GM13977 (cell line): ENCODE results near the gene TP73.

Experiments
- DNase-seq: peaks from one replicate; pipeline ENCODE4 v3.0.0; 2012; ENCODE audit warnings: low spot score
- CTCF ChIP-seq: IDR thresholded peaks from 2 replicates; pipeline ENCODE4 v1.5.1; 2012; ENCODE audit warnings: mild to moderate bottlenecking, control low read depth; ENCODE audit not compliant: insufficient read depth; ENCODE audit errors: extremely low read depth, missing control alignments
- in situ Hi-C: fragments of 300-500 bp; cut with MboI; formaldehyde crosslinking; loops from one replicate; pipeline ENCODE4 v1.12.0; 2022; ENCODE audit warnings: low sequenced_read_pairs, low pct_unique_long_range_greater_than_20kb, mixed read lengths, inconsistent platforms; ENCODE audit not compliant: unreplicated experiment

The TP73 gene

GRCh38 chr1:3693321-3693720, 41.0 kb downstream of the TP73 start:
- in situ Hi-C loops: no loop called here
- no peak for DNase-seq
- no peak for TF ChIP-seq CTCF

GRCh38 chr1:3695326-3696217, 43.3 kb downstream of the TP73 start:
- peak; percentile 79 for TF ChIP-seq CTCF
- peak; percentile 84 for DNase-seq
- in situ Hi-C loops: no loop called here

GRCh38 chr1:3696689-3697088, 44.4 kb downstream of the TP73 start:
- in situ Hi-C loops: no loop called here
- no peak for TF ChIP-seq CTCF
- no peak for DNase-seq

DNA sequence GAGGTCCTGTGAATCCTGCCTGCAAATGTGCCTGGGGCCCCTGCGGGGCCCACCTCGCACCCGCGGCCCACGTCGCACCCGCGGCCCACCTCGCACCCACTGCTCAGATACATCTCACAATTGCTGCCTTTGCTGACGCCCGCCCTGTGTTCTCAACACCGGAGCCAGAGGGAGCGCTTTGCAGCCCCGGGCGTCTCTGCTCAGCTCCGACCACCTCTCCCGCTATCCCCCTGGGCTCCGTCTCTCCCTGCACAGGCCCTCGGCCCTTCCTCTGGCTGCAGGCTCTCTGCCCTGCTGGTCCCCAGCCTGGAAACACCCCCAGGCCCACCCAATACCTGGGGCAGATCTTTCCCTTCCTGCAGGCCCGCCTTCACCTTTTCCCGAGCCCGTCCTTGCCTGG, 44.8 kb downstream of the TP73 start:
- TF ChIP-seq CTCF: no peak
- no peak for DNase-seq
- in situ Hi-C loops: no loop called here

DNA sequence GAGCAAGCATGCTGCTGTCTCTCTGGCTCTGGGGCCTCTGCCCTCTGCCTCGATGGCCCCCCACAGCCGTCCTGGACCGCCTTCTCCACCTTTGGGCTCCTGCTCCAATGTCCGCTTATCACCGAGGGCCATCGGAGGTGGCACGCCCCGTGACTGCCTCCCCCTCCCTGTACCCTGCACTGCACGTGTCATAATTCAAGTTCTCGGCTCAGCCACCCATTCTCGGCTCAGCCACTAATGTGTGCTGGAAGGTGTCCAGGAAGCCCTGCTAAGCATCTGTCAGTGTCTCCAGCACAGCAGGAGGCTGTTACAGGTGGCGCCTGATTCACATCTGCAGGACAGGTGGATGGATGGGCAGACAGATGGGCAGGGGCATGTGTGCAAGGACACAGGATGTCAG, 45.5 kb downstream of the TP73 start:
- DNase-seq: no peak
- in situ Hi-C loops: no loop called here

More for the DNA sequence above, 45.5 kb downstream of the TP73 start:
- no peak for TF ChIP-seq CTCF
